GM11168 (cell line): ENCODE results near the gene BRWD1.
"Not testable (repeated sequence)": the region's sequence is repeated elsewhere in the genome, so short reads cannot be mapped to it uniquely, and the experiment has no call there.

Source experiments
- in situ Hi-C: fragments of 300-500 bp; cut with MboI; formaldehyde crosslinking; loops from one replicate; pipeline ENCODE4 v1.12.0; 2022; ENCODE audit warnings: low sequenced_read_pairs; ENCODE audit not compliant: unreplicated experiment

BRWD1 gene

GRCh38 chr21:39144191-39144590 is 169.2 kb downstream of the BRWD1 start:
- in situ Hi-C loops: no loop called here

- in situ Hi-C loops: no loop called here
Measured at GRCh38 chr21:39142972-39143371, 170.5 kb downstream of the BRWD1 start.

GRCh38 chr21:39141502-39141901 is 171.9 kb downstream of the BRWD1 start:
- in situ Hi-C loops: no loop called here

- in situ Hi-C loops: no loop called here
Measured at GRCh38 chr21:39137248-39138178, 175.9 kb downstream of the BRWD1 start.

- in situ Hi-C loops: no loop called here
Measured at GRCh38 chr21:39136711-39137110, 176.7 kb downstream of the BRWD1 start.

GRCh38 chr21:39136138-39136537 is 177.3 kb downstream of the BRWD1 start:
- in situ Hi-C loops: not testable (repeated sequence)

GRCh38 chr21:39134288-39134810 is 179.1 kb downstream of the BRWD1 start:
- in situ Hi-C loops: no loop called here
